HG03108 (cell line): ENCODE results near the gene FCHSD2.
"Not testable (repeated sequence)": the region's sequence is repeated elsewhere in the genome, so short reads cannot be mapped to it uniquely, and the experiment has no call there.

Source experiments
- ATAC-seq: cut with Tn5 transposase; IDR thresholded peaks from one replicate; pipeline ENCODE4 v1.9.1; 2021; ENCODE audit warnings: moderate library complexity; ENCODE audit not compliant: unreplicated experiment

The FCHSD2 gene

DNA sequence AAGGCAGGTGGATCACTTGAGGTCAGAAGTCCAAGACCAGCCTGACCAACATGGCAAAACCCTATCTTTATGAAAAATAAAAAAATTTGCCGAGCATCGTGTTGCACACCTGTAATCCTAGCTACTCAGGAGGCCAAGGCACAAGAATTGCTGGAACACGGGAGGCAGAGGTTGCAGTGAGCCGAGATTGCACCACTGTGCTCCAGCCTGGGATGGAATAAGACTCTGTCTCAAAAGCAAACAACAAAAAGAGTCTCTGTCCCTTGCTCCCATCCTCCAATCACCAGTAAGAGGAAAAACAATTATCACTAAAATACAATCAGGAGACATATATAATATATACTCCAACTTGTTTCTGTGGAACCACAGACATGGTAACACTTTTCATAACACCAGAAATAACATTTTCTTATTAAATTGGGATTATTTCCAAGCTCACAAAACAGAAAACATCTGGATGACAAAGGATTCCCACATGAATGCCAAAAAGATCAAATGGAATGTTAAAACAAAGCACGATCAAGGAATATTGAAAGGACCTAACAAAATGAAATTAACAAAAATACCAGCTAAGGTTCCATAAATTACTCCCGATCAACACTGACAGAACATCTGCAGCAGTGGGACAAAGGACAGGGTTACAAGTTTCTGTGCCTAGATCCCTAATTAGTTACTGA lies 15.2 kb downstream of the FCHSD2 start:
- no peak for ATAC-seq

GRCh38 chr11:73124800-73125199 lies 17.3 kb downstream of the FCHSD2 start:
- ATAC-seq: no peak

DNA sequence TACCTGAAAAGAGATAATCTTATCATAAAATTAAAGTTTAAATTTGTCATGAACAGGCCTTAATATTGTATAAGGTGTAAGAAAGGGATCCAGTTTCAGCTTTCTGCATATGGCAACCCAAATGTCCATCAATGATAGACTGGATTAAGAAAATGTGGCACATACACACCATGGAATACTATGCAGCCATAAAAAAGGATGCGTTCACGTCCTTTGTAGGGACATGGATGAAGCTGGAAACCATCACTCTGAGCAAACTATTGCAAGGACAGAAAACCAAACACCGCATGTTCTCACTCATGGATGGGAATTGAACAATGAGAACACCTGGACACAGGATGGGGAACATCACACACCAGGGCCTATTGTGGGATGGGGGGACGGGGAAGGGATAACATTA lies 18.2 kb downstream of the FCHSD2 start:
- ATAC-seq: not testable (repeated sequence)

DNA sequence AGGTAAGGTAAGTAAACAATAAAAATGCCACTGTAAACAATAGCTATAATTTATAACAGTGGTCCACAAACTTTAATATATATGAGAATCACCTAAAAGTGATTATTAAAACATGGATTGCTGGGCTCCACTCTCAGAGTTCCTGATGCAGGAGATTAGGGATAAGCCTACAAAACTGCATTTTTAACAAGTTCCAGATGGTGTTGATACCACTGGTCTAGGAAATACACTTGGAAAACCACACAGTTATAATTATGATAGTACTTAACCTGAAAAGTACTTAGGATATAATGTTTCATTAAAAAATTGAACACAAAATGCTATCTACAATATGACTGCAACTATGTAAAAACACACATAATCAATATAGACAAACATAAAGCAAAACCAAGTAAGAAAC lies 20.4 kb downstream of the FCHSD2 start:
- ATAC-seq: no peak

DNA sequence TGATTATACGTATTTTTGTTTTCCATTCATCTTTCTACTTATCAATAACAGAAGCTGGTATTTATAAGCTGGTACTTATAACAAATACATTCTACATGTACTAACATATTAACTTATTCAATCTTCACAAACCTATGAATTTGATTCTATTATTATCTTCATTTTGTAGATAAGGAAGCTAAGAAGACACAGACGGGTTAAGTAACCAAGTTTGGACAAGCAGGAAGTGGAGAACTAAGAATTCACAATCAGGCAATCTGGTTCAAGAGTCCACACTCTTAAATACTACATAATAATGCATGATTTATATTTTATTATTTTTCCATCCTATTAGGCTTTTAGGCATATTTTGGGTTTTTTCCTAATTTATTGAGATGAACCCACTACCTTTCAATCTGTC lies 25.0 kb downstream of the FCHSD2 start:
- ATAC-seq: no peak

- no peak for ATAC-seq
Measured at GRCh38 chr11:73116636-73117035, 25.5 kb downstream of the FCHSD2 start.

- ATAC-seq: no peak
Measured at GRCh38 chr11:73114835-73115220, 27.3 kb downstream of the FCHSD2 start.

DNA sequence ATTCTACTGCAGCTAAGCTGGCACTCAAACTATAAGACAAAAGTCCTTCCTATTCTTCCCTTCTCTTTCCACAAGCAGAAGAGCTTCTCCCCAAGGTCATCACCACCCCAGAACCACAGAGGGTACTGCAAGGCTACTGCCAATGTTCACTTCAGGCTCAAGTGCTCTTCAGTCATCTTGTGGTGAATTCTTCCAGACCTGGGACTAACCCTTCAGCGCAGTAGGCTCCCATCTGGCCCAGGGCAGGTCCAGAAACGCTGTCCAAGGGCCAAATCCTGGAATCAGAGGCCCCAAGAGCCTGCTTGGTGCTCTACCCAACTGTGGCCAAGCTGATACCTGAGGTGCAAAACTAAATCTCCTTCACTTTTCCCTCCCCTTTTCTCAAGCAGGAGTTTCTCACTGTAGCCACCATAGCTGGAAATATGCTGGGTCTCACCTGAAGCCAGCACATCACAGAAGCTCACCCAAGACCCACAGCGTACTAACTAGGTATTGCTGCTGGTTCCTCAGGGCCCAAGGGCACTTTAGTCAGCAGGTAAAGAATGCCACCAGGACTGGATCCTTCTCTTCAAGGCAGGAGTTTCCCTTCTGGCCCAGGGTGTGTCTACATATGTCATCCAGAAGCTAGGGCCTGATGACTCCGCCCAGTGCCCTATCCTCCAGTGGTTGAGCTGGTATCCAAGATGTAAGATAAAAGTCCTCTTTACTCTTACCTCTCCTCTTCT lies 27.8 kb downstream of the FCHSD2 start:
- no peak for ATAC-seq

DNA sequence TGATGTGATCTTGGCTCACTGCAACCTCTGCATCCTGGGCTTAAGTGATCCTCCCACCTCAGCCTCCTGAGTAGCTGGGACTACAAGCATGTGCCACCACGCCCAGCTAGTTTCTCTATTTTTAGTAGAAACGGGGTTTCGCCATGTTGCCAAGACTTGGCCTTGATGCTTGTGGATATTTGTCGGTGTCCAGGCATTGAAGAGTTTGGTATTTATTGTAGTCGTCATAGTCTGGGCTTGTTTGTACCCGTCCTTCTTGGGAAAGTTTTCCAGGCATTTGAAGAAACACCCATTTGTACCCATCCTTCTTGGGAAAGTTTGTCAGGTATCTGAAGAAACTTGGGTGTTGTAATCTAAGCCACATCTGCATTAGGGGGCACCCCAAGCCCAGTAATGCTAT lies 28.7 kb downstream of the FCHSD2 start:
- no peak for ATAC-seq

- no peak for ATAC-seq
Measured at GRCh38 chr11:73107597-73107996, 34.5 kb downstream of the FCHSD2 start.

DNA sequence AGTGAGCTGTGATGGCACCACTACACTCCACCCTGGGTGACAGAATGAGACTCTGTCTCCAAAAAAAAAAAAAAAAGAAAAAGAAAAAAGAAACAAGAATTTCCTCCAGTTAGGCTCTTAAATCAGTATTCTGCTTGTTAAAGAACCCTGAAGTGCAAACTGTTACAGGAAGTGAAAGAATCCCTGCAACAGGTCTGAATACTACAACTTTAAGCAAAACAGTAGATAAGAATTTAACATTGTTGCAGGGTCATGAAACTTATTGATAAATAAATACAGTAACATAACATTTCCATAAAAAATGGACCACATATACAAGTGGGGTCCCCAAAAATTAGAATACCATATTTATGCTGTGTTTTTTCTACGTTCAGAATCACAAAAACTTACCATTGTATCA lies 35.8 kb downstream of the FCHSD2 start:
- ATAC-seq: no peak

GRCh38 chr11:73100578-73100977 lies 41.5 kb downstream of the FCHSD2 start:
- no peak for ATAC-seq

DNA sequence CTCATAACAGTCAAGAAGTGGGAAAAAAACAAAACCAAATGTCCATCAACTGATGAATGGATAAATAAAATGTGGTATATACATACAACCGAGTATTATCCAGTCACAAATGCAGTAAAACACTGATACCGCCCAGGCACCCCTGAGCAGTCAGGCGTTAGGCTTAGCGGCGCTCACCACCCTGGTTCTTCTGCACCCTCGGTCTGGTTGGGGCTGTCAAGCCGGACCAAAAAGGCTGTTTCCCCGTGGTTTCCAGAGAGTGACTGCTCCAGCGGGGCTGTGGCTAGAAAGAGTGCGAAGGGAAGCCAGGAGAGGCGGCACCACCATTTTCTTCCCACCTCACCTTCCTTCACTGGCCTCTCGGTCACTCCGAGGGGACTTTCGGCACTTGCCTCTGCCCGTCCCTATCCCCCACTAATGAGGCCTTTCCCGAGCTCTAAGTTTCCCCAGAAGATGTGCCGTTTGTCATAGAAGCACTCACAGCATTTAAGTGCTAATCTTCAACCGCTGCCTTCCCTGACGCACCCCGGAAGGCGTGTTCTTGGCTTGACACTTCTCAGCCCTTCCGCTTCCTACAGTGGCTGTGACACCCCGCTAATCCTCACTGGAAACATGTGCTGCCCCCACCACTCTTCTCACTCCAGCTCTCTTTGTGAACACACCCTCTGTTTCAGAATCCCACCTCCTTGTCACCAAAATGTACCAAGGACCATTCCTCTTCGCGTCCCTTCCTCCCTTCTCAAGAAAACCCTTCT lies 42.4 kb downstream of the FCHSD2 start:
- no peak for ATAC-seq

DNA sequence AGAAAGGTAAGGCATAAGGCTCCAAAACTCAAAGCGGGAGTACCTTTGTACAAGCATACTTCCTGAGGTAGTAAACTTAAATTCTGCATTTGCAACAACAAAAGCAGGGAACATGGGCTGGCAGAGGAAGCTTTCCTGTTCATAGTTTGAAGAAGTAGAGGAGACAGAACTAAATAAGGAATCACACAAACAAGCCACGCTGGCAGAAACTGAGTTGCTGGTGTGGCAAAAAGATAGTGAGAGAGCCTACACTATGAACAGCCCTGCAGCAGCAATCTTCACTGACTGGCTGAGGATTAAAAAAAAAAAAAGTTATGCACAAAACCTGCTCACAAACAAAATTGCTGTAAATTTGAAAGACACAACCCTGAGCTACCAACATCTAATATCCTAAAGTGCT lies 46.5 kb downstream of the FCHSD2 start:
- ATAC-seq: no peak

GRCh38 chr11:73091521-73092305 lies 50.4 kb downstream of the FCHSD2 start:
- ATAC-seq: no peak

DNA sequence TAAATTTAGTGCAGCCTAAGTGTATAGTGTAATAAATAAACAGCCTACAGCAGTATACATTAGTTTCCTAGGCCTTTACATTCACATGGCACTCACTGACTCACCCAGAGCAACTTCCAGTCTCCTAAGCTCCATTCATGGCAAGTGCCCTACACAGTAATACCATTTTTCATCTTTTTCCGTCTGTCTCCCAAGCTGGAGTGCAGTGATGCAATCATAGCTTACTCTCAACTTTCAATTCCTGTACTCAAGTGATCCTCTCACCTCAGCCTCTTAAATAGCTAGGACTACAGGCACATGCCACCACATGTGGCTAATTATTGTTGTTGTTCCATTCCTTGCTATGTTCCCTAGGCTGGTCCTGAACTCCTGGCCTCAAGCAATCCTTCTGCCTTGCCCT lies 54.4 kb downstream of the FCHSD2 start:
- no peak for ATAC-seq

DNA sequence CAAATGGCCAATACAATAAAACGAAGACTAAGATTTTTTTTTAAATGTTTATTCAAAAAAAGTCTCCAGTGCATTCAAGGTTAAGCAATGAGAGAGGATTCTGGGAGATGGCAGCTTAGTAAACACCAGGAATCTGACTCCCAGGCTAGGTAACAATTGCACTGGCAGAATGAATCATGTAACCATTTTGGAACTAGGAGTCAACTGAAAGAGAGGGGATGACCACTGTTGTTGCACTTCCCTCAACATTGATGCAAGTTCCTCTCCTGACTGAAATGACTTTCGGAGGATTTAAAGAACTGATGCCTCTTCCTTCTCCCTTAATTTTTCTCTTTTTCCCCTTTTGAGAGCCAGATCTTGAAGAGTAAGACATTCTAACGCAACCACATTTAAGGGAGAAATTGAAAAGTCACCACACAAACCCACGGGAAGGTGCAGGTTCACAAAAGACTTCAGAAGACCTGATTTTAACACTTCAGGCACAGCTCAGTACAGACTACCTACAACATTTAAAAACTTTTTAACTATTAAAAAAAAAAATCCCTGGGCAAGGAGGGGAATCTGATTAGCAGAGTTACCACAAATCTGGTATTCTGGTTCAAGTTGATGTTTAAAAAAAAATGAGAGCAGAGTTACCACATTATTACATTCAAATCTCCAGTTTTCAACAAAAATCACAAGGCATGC lies 56.8 kb downstream of the FCHSD2 start:
- no peak for ATAC-seq

- no peak for ATAC-seq
Measured at GRCh38 chr11:73078631-73079030, 63.5 kb downstream of the FCHSD2 start.

- ATAC-seq: no peak
Measured at GRCh38 chr11:73077454-73077853, 64.7 kb downstream of the FCHSD2 start.

DNA sequence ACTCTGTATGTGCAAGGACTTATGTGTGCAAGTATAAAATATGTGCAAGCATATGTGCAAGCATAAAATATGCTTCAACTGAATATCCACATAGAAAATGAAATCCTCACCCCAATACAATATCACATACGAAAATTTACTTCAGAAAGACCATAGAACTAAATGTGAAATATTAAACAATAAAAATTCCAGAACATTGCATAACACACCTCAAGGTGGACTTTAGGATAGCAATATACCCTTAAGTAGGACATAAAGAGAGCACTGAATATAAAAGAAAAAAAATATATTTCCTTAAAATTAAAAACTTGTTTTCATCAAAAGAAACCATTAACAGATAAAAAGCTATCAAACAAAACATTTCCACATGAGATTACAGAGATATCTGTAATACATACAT lies 67.8 kb downstream of the FCHSD2 start:
- ATAC-seq: no peak
